Naive thymus-derived CD8-positive, alpha-beta T cell (primary cell): ENCODE data around the gene NAT9. TPM values are rescaled to one million over a fixed set of nuclear protein-coding genes. Genes with fewer than 3 reads are reported as not detected.
A peak's percentile ranks its signal among the peaks of the same experiment; 100 is the strongest.

Experiments
- ATAC-seq, 2 donors: fragments of 150-1000 bp; cut with Tn5 transposase in 1 of 2; sonication (Bioruptor Pico), chemical (Tn5 transposase) in 1 of 2; 1 replicate in 1 of 2; 2 replicates in 1 of 2; pipeline ENCODE4 v1.10.0; 2021; ENCODE audit warnings: mild to moderate bottlenecking in 2 of 2, moderate library complexity in 2 of 2
- POLR2A ChIA-PET: fragments of 350-600 bp; sonication (Branson Sonifier 250); formaldehyde crosslinking; loops from one replicate; lab custom pipeline; 2021; ENCODE audit warnings: antibody characterized with exemption; lab: Charles Lee
- DNase-seq, 10 donors: peaks; one replicate each; pipeline versions ENCODE4 v3.0.0 to v3.0.0-alpha.2; 2020 to 2022
- H3K27ac Mint-ChIP-seq, 10 donors: one replicate each; pipeline ENCODE4 v1.8.0; 2020 to 2022; ENCODE audit warnings: mild to moderate bottlenecking in 10 of 10, mixed read lengths in 10 of 10, moderate library complexity in 4 of 10, inconsistent platforms in 1 of 10
- H3K27me3 Mint-ChIP-seq, 5 donors: one replicate each; pipeline ENCODE4 v1.8.0; 2021 to 2022; ENCODE audit warnings: mixed read lengths in 5 of 5
- H3K36me3 Mint-ChIP-seq, 3 donors: one replicate each; pipeline ENCODE4 v1.8.0; 2020 to 2022; ENCODE audit warnings: mixed read lengths in 3 of 3, mild to moderate bottlenecking in 2 of 3, inconsistent platforms in 1 of 3
- H3K4me1 Mint-ChIP-seq, 4 donors: one replicate each; pipeline ENCODE4 v1.8.0; 2021 to 2022; ENCODE audit warnings: mixed read lengths in 4 of 4
- H3K4me3 Mint-ChIP-seq, 10 donors: one replicate each; pipeline ENCODE4 v1.8.0; 2020 to 2022; ENCODE audit warnings: mild to moderate bottlenecking in 10 of 10, mixed read lengths in 10 of 10, moderate library complexity in 6 of 10, inconsistent platforms in 1 of 10
- H3K9me3 Mint-ChIP-seq, 9 donors: one replicate each; pipeline ENCODE4 v1.8.0; 2020 to 2022; ENCODE audit warnings: mixed read lengths in 9 of 9, mild to moderate bottlenecking in 3 of 9, inconsistent platforms in 1 of 9, moderate library complexity in 1 of 9
- polyA plus RNA-seq, 3 donors: library from polyadenylated mRNA; unstranded; fragments of 300-500 nt; fragmentation: Illumina TruSeq; gene quantifications; one replicate each; pipeline ENCODE4 v1.2.3, GENCODE V29; 2021
- total RNA-seq, 8 experiments: library from RNA in 2 of 8; stranded (reverse) in 2 of 8; gene quantifications; one replicate each; pipeline ENCODE4 v1.2.3 and lab custom pipeline; 2021 to 2026

NAT9 gene
- total and polyA plus RNA-seq, 5 experiments from 2014 or later: 9.8 to 71.5 (median 28.3) TPM

DNA sequence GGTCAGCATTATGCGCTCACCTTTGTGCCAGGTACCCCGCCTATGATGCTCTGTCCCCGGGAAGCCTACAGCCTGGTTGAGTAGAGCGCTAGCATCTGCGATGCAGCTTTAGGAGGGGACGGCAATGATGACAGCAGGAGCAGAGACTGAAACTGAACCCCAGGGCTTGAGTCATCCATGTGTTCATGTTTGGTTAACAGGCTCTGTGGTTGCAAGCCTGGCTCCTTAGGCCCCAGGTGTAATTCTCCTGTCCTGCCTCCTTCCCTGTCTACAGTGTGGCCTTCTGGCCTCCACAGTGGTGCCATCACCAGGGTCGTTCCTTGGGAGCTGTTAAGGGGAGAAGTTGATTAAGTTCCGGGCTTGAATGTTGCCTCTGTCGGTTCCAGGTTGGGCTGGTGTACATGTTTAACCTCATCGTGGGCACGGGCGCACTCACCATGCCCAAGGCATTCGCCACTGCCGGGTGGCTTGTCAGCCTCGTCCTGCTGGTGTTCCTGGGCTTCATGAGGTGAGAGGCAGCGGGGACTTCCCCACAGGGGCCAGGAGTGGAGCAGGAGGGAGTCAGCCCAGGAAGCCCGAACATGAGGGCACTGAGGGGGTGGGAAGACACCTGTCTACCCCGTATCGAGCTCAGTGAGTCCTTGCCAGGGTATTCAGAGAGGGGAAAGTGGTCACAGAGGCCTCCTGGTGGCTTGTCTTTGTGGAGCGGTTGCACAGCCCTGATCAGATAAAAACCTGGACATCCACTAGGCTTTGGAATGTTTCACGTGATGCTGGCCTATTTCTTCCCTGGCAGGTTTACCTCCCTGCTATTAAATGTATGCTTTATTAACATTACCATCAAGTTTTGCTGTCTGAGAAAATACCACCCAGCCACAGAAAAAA, 9.2 kb upstream of the NAT9 start:
- ATAC-seq: peak in 1 of 2 donors; percentile 32
- H3K4me3 Mint-ChIP-seq: peak overlapping the region in 4 of 10 donors; percentile 11 to 57 (median 21)

GRCh38 chr17:74784125-74784810, 8.1 kb upstream of the NAT9 start:
- H3K27ac Mint-ChIP-seq: peak overlapping the region; percentile 37 to 92 (median 86)
- POLR2A ChIA-PET: interaction anchor here (0.7 kb wide), 1 partner anchor 44 kb away, joined by 3 read pairs; no protein-coding TSS in a partner anchor
- H3K27me3 Mint-ChIP-seq: no peaks in the 10 kb centered on the region
- peaks cover 29 to 79% (median 68%) of the 10 kb centered on the region in 4 donors for H3K4me1 Mint-ChIP-seq
- H3K9me3 Mint-ChIP-seq: no peaks in the 10 kb centered on the region
- no peak for ATAC-seq
- H3K36me3 Mint-ChIP-seq: peaks cover 0 to 17% (median 0%) of the 10 kb centered on the region in 3 donors
- peak overlapping the region in 6 of 10 donors; percentile 7 to 69 (median 20) for H3K4me3 Mint-ChIP-seq
- DNase-seq: no peak

More for the DNA sequence above, 9.2 kb upstream of the NAT9 start:
- Mint-ChIP-seq H3K36me3 (peaks cover 0 to 23% (median 0%) of the 10 kb centered on the region in 3 donors), H3K27ac (peak overlapping the region; percentile 37 to 92 (median 88)), H3K4me1 (peaks cover 24 to 74% (median 63%) of the 10 kb centered on the region in 4 donors), H3K27me3 (no peaks in the 10 kb centered on the region), H3K9me3 (no peaks in the 10 kb centered on the region)
- DNase-seq: no peak
- POLR2A ChIA-PET: interaction anchor here (1.0 to 1.1 kb wide), 2 partner anchors 10 to 36 kb away, joined by 4 read pairs; no protein-coding TSS in a partner anchor

- Mint-ChIP-seq H3K27me3 (no peaks in the 10 kb centered on the region), H3K4me1 (peaks cover 29 to 81% (median 73%) of the 10 kb centered on the region in 4 donors), H3K9me3 (no peaks in the 10 kb centered on the region), H3K36me3 (peaks cover 0 to 17% (median 0%) of the 10 kb centered on the region in 3 donors), H3K27ac (peak overlapping the region; percentile 52 to 97 (median 83)), H3K4me3 (no peak overlapping the region)
- DNase-seq (no peak), ATAC-seq (no peak)
- POLR2A ChIA-PET: interaction anchor here (2.2 to 14.1 kb wide), 2 partner anchors 11 to 35 kb away, joined by 8 to 231 read pairs; partner anchors contain the start of gene NHERF1
Observed at GRCh38 chr17:74782571-74782970, 6.4 kb upstream of the NAT9 start.

DNA sequence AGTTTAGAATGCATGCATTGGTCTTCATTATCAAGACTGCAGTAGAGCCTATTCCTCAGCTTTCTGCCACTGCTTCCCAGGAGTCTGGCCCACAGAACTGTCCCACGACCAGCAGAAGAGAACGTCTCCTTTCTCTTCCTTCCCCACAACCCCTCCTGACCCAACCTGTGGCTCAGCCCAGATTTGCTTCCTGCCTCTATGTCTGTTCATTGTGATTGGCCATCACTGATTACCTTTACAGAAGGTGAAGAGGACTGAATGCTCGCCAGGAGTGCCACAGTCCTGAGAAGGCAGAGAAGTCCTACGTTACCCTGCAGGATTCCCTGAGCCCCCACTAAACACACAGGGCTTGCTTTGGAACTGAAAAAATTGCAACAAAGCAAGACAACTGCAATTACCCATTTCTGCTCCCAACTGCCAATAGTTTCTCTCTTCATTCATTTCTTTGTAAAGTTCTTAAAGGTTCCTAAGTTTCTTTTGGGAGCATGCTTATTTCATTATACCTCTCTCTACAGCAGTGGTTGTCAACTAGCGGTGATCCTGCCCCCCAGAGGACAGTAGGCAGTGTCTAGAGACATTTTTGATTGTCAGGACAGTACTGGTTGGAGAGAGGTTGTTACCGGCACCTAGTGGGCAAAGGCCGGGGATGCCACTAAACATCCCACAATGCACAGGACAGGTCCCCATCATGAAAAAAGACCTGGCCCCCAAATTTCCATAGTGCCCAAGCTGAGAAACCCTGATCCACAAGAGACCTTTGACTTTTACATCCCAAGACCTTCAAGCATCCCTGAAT, 4.5 kb upstream of the NAT9 start:
- Mint-ChIP-seq H3K27me3 (no peaks in the 10 kb centered on the region), H3K9me3 (no peaks in the 10 kb centered on the region), H3K36me3 (peaks cover 0 to 14% (median 0%) of the 10 kb centered on the region in 3 donors), H3K27ac (peak overlapping the region; percentile 86 to 98 (median 95)), H3K4me3 (peak overlapping the region; percentile 32 to 83 (median 70)), H3K4me1 (peaks cover 31 to 83% (median 78%) of the 10 kb centered on the region in 4 donors)
- DNase-seq (peak in 1 of 10 donors; percentile 15), ATAC-seq (peak in 1 of 2 donors; percentile 20)
- POLR2A ChIA-PET: interaction anchor here (1.0 to 14.1 kb wide), 10 partner anchors 9 to 92 kb away, joined by 3 to 231 read pairs (median 8); partner anchors contain the start of genes FDXR and NHERF1

- peak overlapping the region; percentile 86 to 98 (median 95) for H3K27ac Mint-ChIP-seq
- peak overlapping the region; percentile 32 to 83 (median 74) for H3K4me3 Mint-ChIP-seq
- no peaks in the 10 kb centered on the region for H3K27me3 Mint-ChIP-seq
- H3K4me1 Mint-ChIP-seq: peaks cover 33 to 82% (median 76%) of the 10 kb centered on the region in 4 donors
- POLR2A ChIA-PET: interaction anchor here (1.0 to 14.1 kb wide), 8 partner anchors 9 to 93 kb away, joined by 3 to 231 read pairs (median 10); partner anchors contain the start of genes FDXR and NHERF1
- peak in 8 of 10 donors; percentile 39 to 81 (median 63) for DNase-seq
- H3K9me3 Mint-ChIP-seq: no peaks in the 10 kb centered on the region
- peak; percentile 53 to 75 for ATAC-seq
- H3K36me3 Mint-ChIP-seq: peaks cover 0 to 10% (median 0%) of the 10 kb centered on the region in 3 donors
Observed at GRCh38 chr17:74779948-74780400, 3.8 kb upstream of the NAT9 start.

- no peaks in the 10 kb centered on the region for H3K9me3 Mint-ChIP-seq
- DNase-seq: no peak
- no peaks in the 10 kb centered on the region for H3K27me3 Mint-ChIP-seq
- H3K27ac Mint-ChIP-seq: peak overlapping the region; percentile 86 to 98 (median 95)
- no peak for ATAC-seq
- H3K36me3 Mint-ChIP-seq: peaks cover 0 to 10% (median 0%) of the 10 kb centered on the region in 3 donors
- POLR2A ChIA-PET: interaction anchor here (1.3 to 14.1 kb wide), 8 partner anchors 10 to 94 kb away, joined by 5 to 231 read pairs (median 10); partner anchors contain the start of genes FDXR and NHERF1
- peaks cover 29 to 77% (median 71%) of the 10 kb centered on the region in 4 donors for H3K4me1 Mint-ChIP-seq
- peak overlapping the region in 9 of 10 donors; percentile 66 to 83 (median 76) for H3K4me3 Mint-ChIP-seq
Observed at GRCh38 chr17:74779501-74779900, 3.4 kb upstream of the NAT9 start.

- POLR2A ChIA-PET: interaction anchor here (0.7 to 14.1 kb wide), 9 partner anchors 10 to 94 kb away, joined by 5 to 231 read pairs (median 9); partner anchors contain the start of genes FDXR and NHERF1
- Mint-ChIP-seq H3K36me3 (peaks cover 0 to 12% (median 0%) of the 10 kb centered on the region in 3 donors), H3K27me3 (no peaks in the 10 kb centered on the region), H3K27ac (peak overlapping the region; percentile 84 to 98 (median 94)), H3K4me1 (peaks cover 24 to 75% (median 68%) of the 10 kb centered on the region in 4 donors), H3K4me3 (peak overlapping the region in 8 of 10 donors; percentile 19 to 77 (median 44)), H3K9me3 (no peaks in the 10 kb centered on the region)
- ATAC-seq: no peak
- no peak for DNase-seq
Observed at GRCh38 chr17:74778960-74779359, 2.8 kb upstream of the NAT9 start.

DNA sequence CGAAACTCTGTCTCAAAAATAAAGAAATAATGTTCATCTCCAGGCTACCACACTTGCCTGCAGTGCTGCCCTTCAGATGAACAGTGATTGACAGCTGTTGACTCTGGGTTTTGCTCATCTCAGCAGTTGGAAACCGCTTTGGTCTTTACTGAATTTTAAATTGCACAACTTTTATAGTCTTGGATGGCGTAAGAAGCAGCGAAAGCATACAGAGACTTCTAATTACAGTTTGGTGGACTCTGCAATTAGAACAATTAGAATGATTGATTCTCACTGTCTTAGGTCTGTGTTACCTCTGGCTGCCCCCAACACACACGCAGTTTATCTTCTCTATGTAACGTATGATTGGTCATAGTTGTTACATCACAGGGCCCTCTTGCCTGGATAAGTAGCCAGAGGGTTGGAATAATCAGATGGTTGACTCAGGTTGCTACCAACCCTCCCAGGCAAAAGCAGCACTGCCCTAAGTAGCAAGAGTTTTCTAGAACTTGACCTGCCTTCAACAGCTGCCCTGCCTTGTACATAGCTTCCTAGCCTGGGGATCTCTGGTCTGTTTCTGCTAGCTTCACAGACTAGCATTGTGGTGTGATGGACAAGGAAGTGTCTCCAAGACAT, 1.9 kb upstream of the NAT9 start:
- Mint-ChIP-seq H3K9me3 (no peaks in the 10 kb centered on the region), H3K4me3 (peak overlapping the region; percentile 1 to 100 (median 63)), H3K4me1 (peaks cover 27 to 80% (median 69%) of the 10 kb centered on the region in 4 donors), H3K27me3 (no peaks in the 10 kb centered on the region), H3K27ac (peak overlapping the region in 8 of 10 donors; percentile 4 to 95 (median 76)), H3K36me3 (peaks cover 0 to 19% (median 0%) of the 10 kb centered on the region in 3 donors)
- DNase-seq (no peak), ATAC-seq (no peak)
- POLR2A ChIA-PET: interaction anchor here (0.5 to 14.1 kb wide), 5 partner anchors 13 to 304 kb away, joined by 3 to 231 read pairs (median 7); partner anchors contain the start of gene NHERF1

DNA sequence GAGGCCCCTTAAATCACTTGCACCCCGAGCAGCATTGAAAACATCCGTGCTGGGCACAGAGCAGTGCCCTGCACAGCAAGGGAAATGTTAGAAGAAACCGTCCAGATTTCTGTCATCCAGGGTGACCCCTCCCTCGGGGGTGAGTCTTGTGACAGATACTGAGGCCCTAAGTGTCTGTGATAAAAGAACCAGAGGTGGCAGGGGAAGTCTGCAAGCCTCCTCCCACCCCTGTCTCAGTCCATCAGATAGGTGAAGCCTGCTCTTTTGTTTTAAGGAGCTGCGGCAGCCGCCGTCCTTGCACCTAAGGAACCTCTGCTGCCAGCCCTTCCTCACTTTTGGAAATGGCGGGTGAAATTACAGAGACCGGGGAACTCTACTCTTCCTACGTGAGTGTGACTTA, 845 bp upstream of the NAT9 start:
- no peak for ATAC-seq
- POLR2A ChIA-PET: interaction anchor here (0.6 to 14.1 kb wide), 8 partner anchors 10 to 96 kb away, joined by 3 to 231 read pairs (median 16); partner anchors contain the start of genes FDXR, NHERF1 and RAB37
- H3K4me1 Mint-ChIP-seq: peaks cover 28 to 78% (median 67%) of the 10 kb centered on the region in 4 donors
- no peak for DNase-seq
- H3K4me3 Mint-ChIP-seq: peak overlapping the region; percentile 77 to 100 (median 99)
- no peaks in the 10 kb centered on the region for H3K27me3 Mint-ChIP-seq
- H3K36me3 Mint-ChIP-seq: peaks cover 0 to 24% (median 2%) of the 10 kb centered on the region in 3 donors
- peak overlapping the region in 9 of 10 donors; percentile 19 to 98 (median 64) for H3K27ac Mint-ChIP-seq
- no peaks in the 10 kb centered on the region for H3K9me3 Mint-ChIP-seq

GRCh38 chr17:74775409-74776043, 619 bp downstream of the NAT9 start:
- POLR2A ChIA-PET: interaction anchor here (0.6 to 14.1 kb wide), 10 partner anchors 10 to 685 kb away, joined by 3 to 231 read pairs (median 8); partner anchors contain the start of genes FDXR, NHERF1 and RAB37
- H3K9me3 Mint-ChIP-seq: no peaks in the 10 kb centered on the region
- peak in 1 of 10 donors; percentile 15 for DNase-seq
- peak overlapping the region; percentile 96 to 100 (median 99) for H3K4me3 Mint-ChIP-seq
- H3K4me1 Mint-ChIP-seq: peaks cover 30 to 69% (median 58%) of the 10 kb centered on the region in 4 donors
- peaks cover 0 to 32% (median 6%) of the 10 kb centered on the region in 3 donors for H3K36me3 Mint-ChIP-seq
- H3K27me3 Mint-ChIP-seq: no peaks in the 10 kb centered on the region
- peak overlapping the region; percentile 93 to 99 (median 96) for H3K27ac Mint-ChIP-seq
- no peak for ATAC-seq
